Activated T-helper 17 cell treated with anti-CD3 and anti-CD28 coated beads, Interleukin-2, amount 50 U/mL, for 72 hours (primary cell): ENCODE measurements around the gene TBC1D23. TPM values are rescaled to one million over a fixed set of nuclear protein-coding genes. Genes with fewer than 3 reads are reported as not detected.
"Not testable (repeated sequence)": the region's sequence is repeated elsewhere in the genome, so short reads cannot be mapped to it uniquely, and the experiment has no call there.

ENCODE experiments used
- ATAC-seq: fragments of 150-1000 bp; cut with Tn5 transposase; replicated peaks from 2 replicates; pipeline ENCODE4 v1.10.0; 2021; ENCODE audit warnings: mild to moderate bottlenecking, moderate library complexity
- H3K27ac Mint-ChIP-seq: one replicate; pipeline ENCODE4 v1.8.0; 2022; ENCODE audit warnings: mixed read lengths
- H3K27me3 Mint-ChIP-seq: one replicate; pipeline ENCODE4 v1.8.0; 2022; ENCODE audit warnings: mixed read lengths
- H3K36me3 Mint-ChIP-seq: one replicate; pipeline ENCODE4 v1.8.0; 2022; ENCODE audit warnings: low read depth, mild to moderate bottlenecking, mixed read lengths
- H3K4me1 Mint-ChIP-seq: one replicate; pipeline ENCODE4 v1.8.0; 2022; ENCODE audit warnings: mixed read lengths
- H3K4me3 Mint-ChIP-seq: one replicate; pipeline ENCODE4 v1.8.0; 2022; ENCODE audit warnings: mild to moderate bottlenecking, mixed read lengths
- H3K9me3 Mint-ChIP-seq: one replicate; pipeline ENCODE4 v1.8.0; 2022; ENCODE audit warnings: mixed read lengths
- total RNA-seq, 2 donors: library from RNA; stranded (reverse); gene quantifications; one replicate each; pipeline ENCODE4 v1.2.3, GENCODE V29; 2022

Gene TBC1D23
- total RNA-seq, 2 donors from 2014 or later, result 26.5 to 28.6 TPM

GRCh38 chr3:100299016-100299415 lies 38.2 kb downstream of the TBC1D23 start:
- no peaks in the 10 kb centered on the region for H3K9me3 Mint-ChIP-seq

GRCh38 chr3:100306695-100307094 lies 45.9 kb downstream of the TBC1D23 start:
- Mint-ChIP-seq H3K9me3 (no peaks in the 10 kb centered on the region), H3K4me3 (no peak overlapping the region), H3K27ac (peak overlapping the region; percentile 10), H3K36me3 (peaks cover 76% of the 10 kb centered on the region), H3K4me1 (no peaks in the 10 kb centered on the region), H3K27me3 (no peaks in the 10 kb centered on the region)
- ATAC-seq, result no peak

More at GRCh38 chr3:100299016-100299415, 38.2 kb downstream of the TBC1D23 start:
- no peak overlapping the region for H3K4me3 Mint-ChIP-seq
- no peak for ATAC-seq
- H3K27me3 Mint-ChIP-seq, result no peaks in the 10 kb centered on the region
- no peaks in the 10 kb centered on the region for H3K4me1 Mint-ChIP-seq
- H3K27ac Mint-ChIP-seq, result no peak overlapping the region
- peaks cover 95% of the 10 kb centered on the region for H3K36me3 Mint-ChIP-seq

GRCh38 chr3:100310355-100310965 lies 49.7 kb downstream of the TBC1D23 start:
- Mint-ChIP-seq H3K9me3 (no peaks in the 10 kb centered on the region), H3K4me3 (no peak overlapping the region), H3K27me3 (no peaks in the 10 kb centered on the region), H3K4me1 (no peaks in the 10 kb centered on the region), H3K27ac (no peak overlapping the region), H3K36me3 (peaks cover 49% of the 10 kb centered on the region)
- ATAC-seq, result no peak

- Mint-ChIP-seq H3K9me3 (no peaks in the 10 kb centered on the region), H3K36me3 (peaks cover 49% of the 10 kb centered on the region), H3K4me1 (no peaks in the 10 kb centered on the region), H3K27ac (no peak overlapping the region), H3K27me3 (no peaks in the 10 kb centered on the region), H3K4me3 (no peak overlapping the region)
- ATAC-seq, result no peak
These were observed 50.2 kb downstream of the TBC1D23 start for GRCh38 chr3:100311011-100311410.

- ATAC-seq, result peak; percentile 52
- H3K27me3 Mint-ChIP-seq, result no peaks in the 10 kb centered on the region
- no peak overlapping the region for H3K4me3 Mint-ChIP-seq
- H3K27ac Mint-ChIP-seq, result no peak overlapping the region
- H3K9me3 Mint-ChIP-seq, result no peaks in the 10 kb centered on the region
- peaks cover 37% of the 10 kb centered on the region for H3K36me3 Mint-ChIP-seq
- peaks cover 5% of the 10 kb centered on the region for H3K4me1 Mint-ChIP-seq
These were observed 55.9 kb downstream of the TBC1D23 start for GRCh38 chr3:100316641-100317069.

- Mint-ChIP-seq H3K36me3 (peaks cover 41% of the 10 kb centered on the region), H3K9me3 (no peaks in the 10 kb centered on the region), H3K27ac (peak overlapping the region; percentile 68), H3K27me3 (no peaks in the 10 kb centered on the region), H3K4me3 (peak overlapping the region; percentile 19), H3K4me1 (peaks cover 5% of the 10 kb centered on the region)
- ATAC-seq, result peak; percentile 39
These were observed 57.1 kb downstream of the TBC1D23 start for GRCh38 chr3:100317912-100318311.

- no peak overlapping the region for H3K4me3 Mint-ChIP-seq
- peaks cover 42% of the 10 kb centered on the region for H3K36me3 Mint-ChIP-seq
- peaks cover 5% of the 10 kb centered on the region for H3K4me1 Mint-ChIP-seq
- no peak for ATAC-seq
- H3K27ac Mint-ChIP-seq, result no peak overlapping the region
- no peaks in the 10 kb centered on the region for H3K9me3 Mint-ChIP-seq
- no peaks in the 10 kb centered on the region for H3K27me3 Mint-ChIP-seq
These were observed 59.2 kb downstream of the TBC1D23 start for GRCh38 chr3:100319951-100320350.

- no peak for ATAC-seq
- Mint-ChIP-seq H3K36me3 (peaks cover 32% of the 10 kb centered on the region), H3K27ac (no peak overlapping the region), H3K9me3 (no peaks in the 10 kb centered on the region), H3K4me3 (no peak overlapping the region), H3K27me3 (no peaks in the 10 kb centered on the region), H3K4me1 (no peaks in the 10 kb centered on the region)
These were observed 63.3 kb downstream of the TBC1D23 start for GRCh38 chr3:100324044-100324443.

GRCh38 chr3:100325827-100326226 lies 65.0 kb downstream of the TBC1D23 start:
- ATAC-seq, result no peak
- no peak overlapping the region for H3K4me3 Mint-ChIP-seq
- H3K36me3 Mint-ChIP-seq, result peaks cover 18% of the 10 kb centered on the region
- no peaks in the 10 kb centered on the region for H3K9me3 Mint-ChIP-seq
- H3K4me1 Mint-ChIP-seq, result no peaks in the 10 kb centered on the region
- H3K27me3 Mint-ChIP-seq, result no peaks in the 10 kb centered on the region
- no peak overlapping the region for H3K27ac Mint-ChIP-seq

- not testable (repeated sequence) for H3K4me1 Mint-ChIP-seq, H3K27me3 Mint-ChIP-seq, ATAC-seq, H3K9me3 Mint-ChIP-seq, H3K4me3 Mint-ChIP-seq, H3K27ac Mint-ChIP-seq
- H3K36me3 Mint-ChIP-seq, result peaks cover 13% of the 10 kb centered on the region
These were observed 66.6 kb downstream of the TBC1D23 start for GRCh38 chr3:100327377-100327776.

- Mint-ChIP-seq H3K27ac (no peak overlapping the region), H3K4me1 (no peaks in the 10 kb centered on the region), H3K27me3 (no peaks in the 10 kb centered on the region), H3K4me3 (no peak overlapping the region), H3K36me3 (peaks cover 6% of the 10 kb centered on the region), H3K9me3 (no peaks in the 10 kb centered on the region)
- ATAC-seq, result no peak
These were observed 69.2 kb downstream of the TBC1D23 start for GRCh38 chr3:100329800-100330489.

GRCh38 chr3:100330651-100331050 lies 69.9 kb downstream of the TBC1D23 start:
- no peak for ATAC-seq
- H3K27me3 Mint-ChIP-seq, result no peaks in the 10 kb centered on the region
- H3K4me1 Mint-ChIP-seq, result peaks cover 4% of the 10 kb centered on the region
- no peaks in the 10 kb centered on the region for H3K9me3 Mint-ChIP-seq
- H3K36me3 Mint-ChIP-seq, result peaks cover 6% of the 10 kb centered on the region
- no peak overlapping the region for H3K27ac Mint-ChIP-seq
- H3K4me3 Mint-ChIP-seq, result no peak overlapping the region

GRCh38 chr3:100331660-100332059 lies 70.9 kb downstream of the TBC1D23 start:
- Mint-ChIP-seq H3K36me3 (peaks cover 6% of the 10 kb centered on the region), H3K27me3 (no peaks in the 10 kb centered on the region), H3K9me3 (no peaks in the 10 kb centered on the region), H3K4me1 (peaks cover 7% of the 10 kb centered on the region), H3K27ac (no peak overlapping the region), H3K4me3 (no peak overlapping the region)
- no peak for ATAC-seq

- Mint-ChIP-seq H3K27me3 (no peaks in the 10 kb centered on the region), H3K4me3 (peak overlapping the region; percentile 92), H3K27ac (no peak overlapping the region), H3K9me3 (no peaks in the 10 kb centered on the region), H3K4me1 (peaks cover 7% of the 10 kb centered on the region), H3K36me3 (no peaks in the 10 kb centered on the region)
- no peak for ATAC-seq
These were observed 72.3 kb downstream of the TBC1D23 start for GRCh38 chr3:100333051-100333450.

GRCh38 chr3:100333970-100334487 lies 73.2 kb downstream of the TBC1D23 start:
- Mint-ChIP-seq H3K27me3 (no peaks in the 10 kb centered on the region), H3K4me3 (peak overlapping the region; percentile 92), H3K9me3 (no peaks in the 10 kb centered on the region), H3K27ac (peak overlapping the region; percentile 46), H3K4me1 (peaks cover 9% of the 10 kb centered on the region), H3K36me3 (peaks cover 2% of the 10 kb centered on the region)
- peak; percentile 30 for ATAC-seq
